Activated T-cell treated with anti-CD3 and anti-CD28 coated beads, Interleukin-2, amount 50 U/mL, for 48 hours (primary cell): Measurements from ENCODE around the gene SYP.

Experiments used
- DNase-seq, 2 experiments: peaks; one replicate each; pipeline ENCODE4 v3.0.0-alpha.2; 2020

Gene SYP

DNA sequence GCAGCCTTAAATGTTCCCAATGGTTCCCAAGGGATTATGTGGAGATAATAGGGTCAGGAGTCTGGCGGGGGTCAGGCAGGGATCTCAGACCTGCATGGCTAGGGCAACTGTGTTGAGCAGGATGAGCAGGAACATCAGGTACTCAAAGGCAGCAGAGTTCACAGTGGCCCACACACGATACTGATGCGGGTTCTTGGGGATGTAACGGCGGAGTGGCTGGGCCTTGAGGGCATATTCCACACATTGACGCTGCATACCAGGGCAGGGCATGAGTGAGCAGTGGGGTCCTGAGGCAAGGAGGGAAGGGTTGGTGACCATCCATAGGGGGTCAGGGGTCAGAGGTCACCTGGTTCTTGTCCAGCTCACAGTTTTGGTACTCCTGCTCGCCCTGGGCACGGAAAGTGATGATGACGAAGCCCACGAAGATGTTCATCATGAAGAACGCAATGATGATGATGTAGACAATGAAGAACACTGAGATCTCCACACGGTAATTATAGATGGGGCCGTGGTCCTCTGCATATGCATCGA, 15.1 kb upstream of the SYP start:
- DNase-seq, result no peak

GRCh38 chrX:49214416-49214815, 14.4 kb upstream of the SYP start:
- no peak for DNase-seq

DNA sequence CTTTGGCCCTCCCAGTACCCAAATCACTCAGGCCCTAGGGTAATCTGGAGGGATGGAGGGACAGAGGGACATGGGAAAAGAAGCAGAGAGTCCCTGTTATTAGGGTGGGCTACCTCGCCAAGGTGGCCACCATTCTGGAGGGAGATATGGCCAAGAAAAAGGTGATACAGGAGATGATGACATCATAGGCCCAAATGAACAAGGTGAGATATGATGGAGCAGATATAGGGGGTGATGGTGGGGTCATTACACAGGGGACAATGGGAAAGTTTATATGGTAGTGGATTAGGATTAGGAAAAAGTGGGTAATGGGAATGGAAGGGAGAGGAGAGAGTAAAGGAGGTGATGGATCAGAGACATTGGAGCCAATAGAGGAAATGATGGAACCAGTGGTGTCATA, 12.9 kb upstream of the SYP start:
- DNase-seq, result no peak

DNA sequence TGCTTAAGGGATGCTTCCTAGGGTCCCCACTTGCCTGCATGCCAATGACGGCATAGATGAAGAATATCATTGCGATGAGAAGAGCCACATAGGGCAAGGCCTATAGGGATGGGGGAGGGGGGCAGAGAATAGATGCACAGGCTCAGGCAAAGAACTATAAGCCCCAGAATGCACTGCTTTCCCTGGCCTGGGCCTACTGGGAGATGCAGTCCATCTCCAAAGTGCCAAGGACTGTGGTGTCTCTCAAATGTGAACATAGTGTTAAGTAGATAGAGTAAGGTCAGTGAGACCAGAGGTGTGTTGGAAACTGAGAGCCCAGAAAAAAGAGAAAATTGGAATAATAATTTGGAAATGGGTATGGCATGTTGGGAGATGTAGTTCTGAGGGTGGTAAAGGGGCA, 12.2 kb upstream of the SYP start:
- no peak for DNase-seq

DNA sequence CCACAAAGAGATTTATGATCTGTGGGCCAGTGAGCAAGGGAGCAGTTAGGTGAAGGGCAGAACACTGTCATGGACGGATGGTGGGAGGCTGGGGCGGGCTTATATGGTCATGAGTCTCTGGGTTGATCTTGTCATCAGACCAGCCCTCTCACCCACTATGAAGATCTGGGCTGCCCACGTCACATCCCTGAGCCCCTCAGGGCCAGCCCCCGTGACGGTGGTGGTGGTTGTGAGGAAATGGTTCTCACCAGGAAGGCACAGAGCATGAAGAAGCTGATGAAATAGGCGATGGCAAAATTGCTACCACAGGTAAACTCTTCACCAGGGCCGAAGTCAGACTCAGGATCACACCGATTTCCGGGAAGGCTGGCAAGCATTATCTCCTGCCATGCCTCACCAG, 11.1 kb upstream of the SYP start:
- no peak for DNase-seq

DNA sequence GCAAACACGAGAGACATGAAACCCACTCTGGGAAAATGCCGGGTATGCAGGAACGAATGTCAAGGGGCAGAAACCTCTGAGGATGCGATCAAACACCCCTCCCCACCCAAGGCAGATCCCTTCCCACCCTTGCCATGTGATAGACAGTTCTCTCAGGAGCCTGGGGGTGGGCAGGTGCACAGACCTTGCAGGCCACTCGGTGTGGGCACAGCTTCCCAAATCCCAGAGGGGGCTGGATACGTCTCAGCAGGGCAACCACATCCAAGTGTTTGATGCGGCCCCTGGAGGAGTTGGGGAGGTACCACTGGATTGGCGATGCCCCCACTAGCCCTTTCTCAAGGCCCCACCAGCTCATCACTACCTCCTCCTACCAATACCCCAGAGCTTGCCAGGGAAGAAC, 10.4 kb upstream of the SYP start:
- DNase-seq, result no peak

DNA sequence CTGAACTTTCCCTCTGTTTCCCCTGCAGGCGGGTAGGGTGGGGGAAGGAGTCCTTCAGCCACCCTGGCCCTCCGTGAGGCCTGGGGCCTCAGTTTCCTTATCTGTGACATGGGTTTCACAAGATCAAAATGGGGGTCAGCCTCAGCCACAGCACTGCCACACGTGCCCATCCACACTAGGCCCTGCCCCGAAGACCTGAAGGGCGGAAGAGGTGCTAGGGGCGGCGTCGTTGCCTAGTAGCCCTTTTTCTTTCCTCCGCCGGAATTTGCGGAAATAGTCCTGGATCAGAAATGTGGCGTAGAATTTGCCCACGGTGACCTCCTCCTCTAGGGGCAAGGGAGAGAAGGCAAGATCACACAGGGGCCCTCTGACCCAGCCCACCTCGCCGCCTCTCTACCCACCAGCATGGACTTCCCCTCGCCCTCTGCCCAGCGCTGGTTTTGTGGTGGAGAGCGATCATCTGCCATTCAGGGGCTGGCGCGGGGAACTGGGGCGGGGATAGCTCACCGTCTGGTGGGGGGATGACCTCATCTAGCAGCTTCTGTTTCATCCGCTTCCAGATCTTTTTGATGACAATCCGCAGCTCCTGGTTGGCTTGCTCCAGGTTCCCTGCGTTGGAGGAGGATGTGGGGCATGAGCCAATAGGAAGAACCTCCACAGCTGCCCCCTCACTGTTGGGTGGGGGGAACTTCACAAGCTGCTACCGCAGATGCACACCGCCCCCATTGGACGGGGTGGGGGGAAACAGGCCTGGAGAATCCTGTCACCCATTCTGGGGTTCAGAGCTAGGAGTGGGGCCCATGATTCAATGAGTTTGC, 9.7 kb upstream of the SYP start:
- DNase-seq, result peak in 1 of 2 experiments; percentile 30

DNA sequence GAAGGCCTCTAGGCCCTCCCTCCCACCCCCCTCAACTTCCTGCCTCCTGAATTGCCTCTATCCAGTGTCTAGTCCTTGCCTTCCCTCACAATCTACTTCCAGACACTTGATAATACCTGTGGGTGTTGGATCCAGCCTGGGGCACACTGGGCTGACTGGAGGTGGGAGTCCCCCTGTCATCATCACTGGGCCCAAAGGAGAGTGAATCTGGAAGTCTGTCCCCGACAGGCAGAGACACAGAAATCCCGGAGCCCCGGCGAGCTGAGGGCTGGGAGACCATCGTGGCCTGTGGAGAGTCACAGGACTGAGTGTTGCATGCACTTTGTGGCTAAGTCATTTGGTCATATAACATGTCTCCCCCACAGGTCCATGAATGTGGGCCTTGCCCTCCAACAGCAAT, 8.4 kb upstream of the SYP start:
- DNase-seq, result no peak

DNA sequence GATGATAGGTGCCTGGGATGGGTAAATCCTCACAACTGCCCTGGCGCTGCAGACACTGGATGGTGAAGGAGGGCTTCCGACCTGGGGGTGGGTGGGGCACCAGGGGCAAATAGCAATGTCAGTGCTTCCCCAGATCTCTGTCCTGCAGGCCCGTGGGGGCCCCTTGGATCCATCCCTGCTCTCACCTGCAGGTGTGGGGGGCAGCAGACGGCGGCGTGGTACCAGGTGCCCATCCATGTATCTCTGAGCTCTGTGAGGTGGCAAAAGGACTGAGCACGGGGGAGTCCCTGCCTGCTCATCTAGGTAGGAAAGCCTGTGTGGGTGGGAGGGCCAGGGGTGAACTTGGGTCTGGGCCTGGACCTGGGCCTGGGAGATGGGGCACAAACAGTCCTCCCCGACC, 6.5 kb upstream of the SYP start:
- DNase-seq, result no peak

- no peak for DNase-seq
These were observed 5.5 kb upstream of the SYP start for GRCh38 chrX:49205443-49205842.

DNA sequence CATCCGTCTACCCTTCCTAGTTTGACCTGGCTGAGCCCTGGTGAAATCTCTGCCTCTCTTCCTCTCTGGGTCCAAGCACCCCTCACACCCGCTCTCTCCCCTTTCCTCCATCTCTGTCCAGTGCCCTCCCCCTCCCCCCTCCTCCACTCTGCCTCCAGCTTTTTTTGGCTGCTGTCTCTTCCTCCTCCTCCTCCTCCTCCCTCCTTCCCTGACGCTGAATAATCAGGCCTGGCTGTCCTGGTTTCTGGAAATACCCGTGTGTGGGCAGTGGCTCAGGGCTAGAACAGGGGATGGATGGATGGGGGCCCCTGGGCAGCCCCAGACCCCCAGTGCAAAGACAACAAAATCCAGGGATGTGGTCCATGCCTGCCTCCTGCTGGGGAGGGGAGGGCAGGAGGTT, 4.7 kb upstream of the SYP start:
- DNase-seq, result no peak

- no peak for DNase-seq
These were observed 4.0 kb upstream of the SYP start for GRCh38 chrX:49204017-49204416.

DNA sequence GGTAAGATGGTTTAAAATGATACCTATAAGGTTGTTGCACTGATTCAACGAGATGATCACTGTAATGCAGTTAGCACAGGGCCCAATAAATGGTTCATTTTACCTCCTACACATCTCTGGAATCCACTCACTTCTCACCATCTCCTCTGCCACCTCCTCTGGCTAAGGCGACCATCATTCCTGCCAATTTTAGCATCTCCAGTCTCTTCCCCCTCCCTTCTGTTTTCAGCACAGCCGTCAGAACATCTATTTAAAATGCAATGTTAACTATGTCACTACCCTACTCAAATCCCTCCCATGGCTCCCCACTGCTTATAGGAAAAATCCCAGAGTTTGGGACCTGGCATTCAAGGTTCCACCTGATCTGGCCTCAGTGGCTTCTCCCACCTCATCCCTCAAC, 3.5 kb upstream of the SYP start:
- no peak for DNase-seq

- DNase-seq, result no peak
These were observed 2.0 kb upstream of the SYP start for GRCh38 chrX:49202022-49202421.

- no peak for DNase-seq
These were observed 738 bp downstream of the SYP start for GRCh38 chrX:49199315-49199595.

- DNase-seq, result no peak
These were observed 1.3 kb downstream of the SYP start for GRCh38 chrX:49198540-49199314.

DNA sequence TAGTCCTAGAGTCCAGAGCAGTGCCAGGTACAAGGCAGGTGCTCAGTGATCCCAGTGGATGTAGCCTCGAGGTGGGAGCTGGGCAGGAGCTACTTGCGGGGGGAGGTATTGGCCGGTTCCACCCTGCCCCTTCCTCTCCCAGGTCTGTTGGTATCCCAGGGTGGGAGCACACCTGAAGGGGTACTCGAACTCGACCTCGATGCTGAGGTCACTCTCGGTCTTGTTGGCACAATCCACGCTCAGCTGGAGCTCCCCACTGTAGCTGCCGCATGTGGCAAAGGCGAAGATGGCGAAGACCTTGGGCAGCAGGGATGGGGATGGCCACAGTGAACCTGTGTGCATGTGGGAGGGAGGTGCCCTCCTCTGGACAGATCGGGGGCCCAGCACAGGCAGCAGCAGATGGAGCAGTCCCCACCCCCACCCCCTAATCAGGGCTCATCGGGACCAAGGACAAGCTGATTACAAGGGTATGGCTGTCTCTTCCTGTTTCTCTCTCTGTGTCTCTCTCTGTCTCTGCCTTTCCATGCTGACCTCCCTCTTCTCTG, 2.4 kb downstream of the SYP start:
- DNase-seq, result no peak

DNA sequence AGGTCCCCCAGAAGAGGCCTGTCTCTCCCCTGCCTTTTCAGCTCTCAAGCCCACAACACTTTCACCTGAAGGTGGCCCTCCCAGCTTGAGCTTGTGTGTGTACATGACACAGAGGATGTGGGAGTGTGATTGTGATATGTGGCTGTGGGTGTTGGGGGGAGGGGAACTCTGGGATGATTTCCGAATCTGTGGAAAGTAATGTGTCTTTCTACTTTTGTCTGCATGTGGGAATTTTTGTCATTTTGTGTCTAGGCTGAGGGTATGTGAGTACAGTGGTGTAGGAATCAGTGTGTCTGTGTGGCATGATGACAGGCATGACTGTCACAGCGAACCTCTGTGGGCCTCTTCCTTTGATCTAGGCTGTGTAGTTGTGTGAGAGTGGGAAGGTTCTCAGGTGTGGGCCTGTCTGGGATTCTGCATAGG, 6.4 kb downstream of the SYP start:
- DNase-seq, result peak in 1 of 2 experiments; percentile 38

GRCh38 chrX:49192722-49193328, 7.2 kb downstream of the SYP start:
- peak; percentile 60 to 65 for DNase-seq

DNA sequence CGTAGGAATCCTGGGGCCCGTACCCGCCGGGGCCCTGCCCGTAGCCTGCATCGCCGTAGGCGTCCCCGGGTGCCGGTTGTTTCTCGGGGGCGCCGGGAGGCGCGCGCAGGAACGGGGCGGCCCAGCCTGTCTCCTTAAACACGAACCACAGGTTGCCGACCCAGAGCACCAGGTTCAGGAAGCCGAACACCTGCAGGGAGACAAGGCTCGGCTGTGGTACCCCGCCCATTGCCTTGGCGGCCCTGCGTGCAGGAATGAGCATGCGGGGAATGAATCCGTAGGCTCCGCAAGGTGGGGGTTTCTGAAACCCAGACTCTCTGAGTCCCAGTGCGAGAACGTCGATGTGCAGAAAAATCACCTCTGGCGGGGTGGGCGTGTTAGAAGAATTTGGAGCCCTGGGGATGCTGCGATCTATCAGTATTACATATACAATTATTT, 8.4 kb downstream of the SYP start:
- DNase-seq, result no peak

DNA sequence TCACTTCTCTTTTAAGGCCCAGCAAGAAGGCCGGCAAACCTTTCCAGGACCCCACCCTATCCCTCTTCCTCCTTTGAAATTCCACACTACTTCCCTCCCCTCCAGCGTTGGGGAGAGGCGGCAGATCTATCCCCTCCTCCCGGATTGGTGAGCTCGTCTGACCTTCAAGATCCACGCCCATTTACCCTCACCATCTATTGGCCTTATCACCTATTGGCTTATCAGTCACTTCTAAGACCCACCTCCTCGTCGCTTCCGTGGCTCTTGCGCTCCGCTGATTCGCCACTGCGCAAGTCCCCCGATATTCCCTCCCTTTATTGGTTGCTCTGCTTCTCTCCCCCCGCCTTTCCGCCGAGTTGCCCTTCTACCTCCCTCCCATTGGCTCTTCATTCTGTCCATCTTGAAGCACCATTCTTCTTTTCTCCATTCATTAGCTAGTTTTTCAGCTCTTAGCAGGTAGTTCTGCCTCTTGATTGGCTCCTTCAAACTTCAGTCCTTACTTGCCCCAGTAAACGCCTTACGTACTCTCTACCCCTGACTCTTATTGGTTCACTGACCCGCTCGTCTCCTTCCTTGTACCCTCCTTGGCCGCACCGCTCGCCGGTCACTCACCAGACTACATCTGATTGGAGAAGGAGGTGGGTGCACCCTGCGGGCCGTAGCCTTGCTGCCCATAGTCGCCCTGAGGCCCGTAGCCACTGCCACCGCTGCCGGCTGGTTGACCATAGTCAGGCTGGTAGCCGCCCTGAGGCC, 9.0 kb downstream of the SYP start:
- DNase-seq, result peak; percentile 78 to 84

- no peak for DNase-seq
These were observed 10.4 kb downstream of the SYP start for GRCh38 chrX:49189606-49190005.
